Measurements from ENCODE around the gene NRM. TPM values are rescaled to one million over a fixed set of nuclear protein-coding genes. Genes with fewer than 3 reads are reported as not detected.
A peak's percentile ranks its signal among the peaks of the same experiment; 100 is the strongest.

NRM gene
- total and polyA plus RNA-seq, 2 of the 13 experiments (the other 11 are each of a cell fraction or from before 2014, with no cell fraction given), result 12.5 to 16.0 TPM

DNA sequence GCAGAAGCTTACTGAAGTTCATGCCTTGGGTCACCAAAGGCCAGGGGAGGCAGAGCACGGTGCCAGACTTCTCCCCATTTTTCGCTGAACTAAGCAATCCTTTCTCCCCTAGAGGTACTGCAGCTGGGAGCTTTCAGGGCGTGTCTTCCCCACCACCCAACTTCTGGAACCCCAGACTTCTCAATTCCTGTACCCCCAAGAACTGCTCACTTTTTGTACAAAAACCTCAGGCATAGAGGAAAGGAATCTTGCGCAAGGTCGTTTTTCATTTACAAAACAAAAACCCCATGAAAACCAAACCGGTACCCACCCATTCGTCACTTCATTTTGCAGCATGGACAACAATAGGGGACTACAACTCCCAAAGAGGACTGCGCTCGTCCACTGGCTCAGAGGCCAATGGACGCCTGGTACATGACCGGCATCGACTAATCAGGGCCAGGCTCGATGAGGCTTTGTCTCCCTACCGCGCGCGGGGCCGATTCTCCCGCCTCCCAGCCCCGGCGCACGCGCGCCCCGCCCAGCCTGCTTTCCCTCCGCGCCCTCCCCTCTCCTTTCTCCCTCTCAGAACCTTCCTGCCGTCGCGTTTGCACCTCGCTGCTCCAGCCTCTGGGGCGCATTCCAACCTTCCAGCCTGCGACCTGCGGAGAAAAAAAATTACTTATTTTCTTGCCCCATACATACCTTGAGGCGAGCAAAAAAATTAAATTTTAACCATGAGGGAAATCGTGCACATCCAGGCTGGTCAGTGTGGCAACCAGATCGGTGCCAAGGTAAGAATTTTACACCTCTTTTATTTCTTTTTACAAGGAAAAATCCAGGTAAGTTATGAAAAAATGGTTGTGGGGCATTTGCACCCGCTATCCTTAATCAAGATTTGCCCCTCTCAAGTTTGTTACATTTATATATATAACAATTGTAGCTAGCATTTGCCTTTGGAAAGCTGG lies 29.3 kb upstream of the NRM start, which contains the start of gene TUBB (continued):
- TF ChIP-seq AKNA (CRISPR knock-in tag; IDR thresholded peaks at IDR 0.05; ENCODE audit: borderline replicate concordance) (no peak), PBX3 (CRISPR knock-in tag; IDR thresholded peaks at IDR 0.05; ENCODE audit: borderline replicate concordance) (0 out of 2 replicates have a peak, but pooled peaks have one; percentile 59), DNMT3B (CRISPR knock-in tag; conservative IDR thresholded peaks at IDR 0.05) (no peak), MTA1 (CRISPR knock-in tag; IDR thresholded peaks at IDR 0.05; ENCODE audit: borderline replicate concordance) (no peak), ZNF550 (CRISPR knock-in tag; IDR thresholded peaks at IDR 0.05; ENCODE audit: borderline replicate concordance) (no peak), SRSF1 (optimal IDR thresholded peaks at IDR 0.05; ENCODE audit: low read depth, low read length) (no peak), ZSCAN9 (CRISPR knock-in tag; IDR thresholded peaks at IDR 0.05; ENCODE audit: borderline replicate concordance) (peak; percentile 82; the same call in 1 of the 2 replicates), ZNF687 (CRISPR knock-in tag; IDR thresholded peaks at IDR 0.05) (peak; percentile 81), EP300 (IDR thresholded peaks at IDR 0.05; ENCODE audit: low read depth in 2 of 2, low read length in 2 of 2) (no peak; a peak in 1 of 4 replicates), EP300 (CRISPR knock-in tag; IDR thresholded peaks at IDR 0.05; ENCODE audit: borderline replicate concordance) (peak; percentile 40; the same call in 1 of the 2 replicates), ZNF558 (CRISPR knock-in tag; IDR thresholded peaks at IDR 0.05; ENCODE audit: borderline replicate concordance) (peak; percentile 74; the same call in 1 of the 2 replicates), ZNF607 (CRISPR knock-in tag; IDR thresholded peaks at IDR 0.05; ENCODE audit: borderline replicate concordance) (no peak; the same call in 1 of the 2 replicates), BHLHE40 (IDR thresholded peaks at IDR 0.05; ENCODE audit: low read length) (peak; percentile 51), CHD2 (IDR thresholded peaks at IDR 0.05; ENCODE audit: low read depth, low read length) (peak; percentile 34; the same call in 1 of the 2 replicates)
- TF ChIP-seq, protein P1, sequence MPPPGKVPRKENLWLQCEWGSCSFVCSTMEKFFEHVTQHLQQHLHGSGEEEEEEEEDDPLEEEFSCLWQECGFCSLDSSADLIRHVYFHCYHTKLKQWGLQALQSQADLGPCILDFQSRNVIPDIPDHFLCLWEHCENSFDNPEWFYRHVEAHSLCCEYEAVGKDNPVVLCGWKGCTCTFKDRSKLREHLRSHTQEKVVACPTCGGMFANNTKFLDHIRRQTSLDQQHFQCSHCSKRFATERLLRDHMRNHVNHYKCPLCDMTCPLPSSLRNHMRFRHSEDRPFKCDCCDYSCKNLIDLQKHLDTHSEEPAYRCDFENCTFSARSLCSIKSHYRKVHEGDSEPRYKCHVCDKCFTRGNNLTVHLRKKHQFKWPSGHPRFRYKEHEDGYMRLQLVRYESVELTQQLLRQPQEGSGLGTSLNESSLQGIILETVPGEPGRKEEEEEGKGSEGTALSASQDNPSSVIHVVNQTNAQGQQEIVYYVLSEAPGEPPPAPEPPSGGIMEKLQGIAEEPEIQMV (CRISPR knock-in tag; IDR thresholded peaks at IDR 0.05; ENCODE audit: low read depth), result no peak

Measured in HepG2 (cell line).